Ascending aorta (tissue), 2 donors: ENCODE results near the gene SLC27A6. TPM values are rescaled to one million over a fixed set of nuclear protein-coding genes. Genes with fewer than 3 reads are reported as not detected.

ENCODE experiments used
- DNase-seq, 2 donors: peaks; one replicate each; pipeline ENCODE4 v3.0.0-alpha.2; 2019; ENCODE audit warnings: low spot score in 2 of 2
- H3K27ac ChIP-seq, 2 donors: fragments of 200-600 bp; sonication (generic); one replicate each; pipeline ENCODE4 v1.5.1; 2016 to 2017; ENCODE audit warnings: mild to moderate bottlenecking in 1 of 2
- H3K27me3 ChIP-seq: fragments of 200-600 bp; sonication (generic); one replicate; pipeline ENCODE4 v1.5.1; 2017
- H3K36me3 ChIP-seq, 2 donors: fragments of 200-600 bp; sonication (generic); one replicate each; pipeline ENCODE4 v1.5.1; 2016
- H3K4me1 ChIP-seq, 2 donors: fragments of 200-600 bp; sonication (generic); one replicate each; pipeline ENCODE4 v1.5.1; 2016 to 2017; ENCODE audit warnings: mild to moderate bottlenecking in 1 of 2
- H3K4me3 ChIP-seq, 2 donors: fragments of 200-600 bp; sonication (generic); one replicate each; pipeline ENCODE4 v1.5.1; 2016 to 2017; ENCODE audit warnings: mild to moderate bottlenecking in 1 of 2
- H3K9me3 ChIP-seq, 2 donors: fragments of 200-600 bp; sonication (generic); one replicate each; pipeline ENCODE4 v1.5.1; 2016
- CTCF ChIP-seq, 3 experiments: fragments of 200-600 bp in 2 of 3; fragments of 450-650 bp in 1 of 3; sonication (generic) in 2 of 3; IDR thresholded peaks; one replicate each; pipeline ENCODE4 v1.5.1; 2016 to 2019; ENCODE audit warnings: antibody characterized with exemption in 3 of 3, mild to moderate bottlenecking in 1 of 3, moderate library complexity in 1 of 3
- intact Hi-C: fragments of 100-400 bp; cut with DNase I; formaldehyde crosslinking; loops from one replicate; pipeline ENCODE4 v1.15.1; 2023
- total RNA-seq: library from RNA; depleted of rRNA; stranded (reverse); fragments of >200 nt; gene quantifications from one replicate; pipeline ENCODE4 v1.1.0, GENCODE V29; 2016

The SLC27A6 gene
- total RNA-seq, 1 donor from 2014 or later, result 0.43 TPM

GRCh38 chr5:129082225-129083136, 117.2 kb downstream of the SLC27A6 start:
- Histone ChIP-seq H3K4me1 (peaks cover 0 to 6% of the 10 kb centered on the region in 2 donors), H3K36me3 (no peaks in the 10 kb centered on the region), H3K9me3 (no peaks in the 10 kb centered on the region), H3K4me3 (no peak overlapping the region), H3K27ac (no peak overlapping the region), H3K27me3 (no peaks in the 10 kb centered on the region)
- DNase-seq, result no peak
- no peak for TF ChIP-seq CTCF (IDR thresholded peaks at IDR 0.05)
- intact Hi-C loops, result no loop called here

Other genes with a start within 250 kb of the SLC27A6 start
- gene ISOC1, start 129.3 kb downstream of the SLC27A6 start, total RNA-seq, result 5.1 TPM